ENCODE data around the gene B9D2. TPM values are rescaled to one million over a fixed set of nuclear protein-coding genes. Genes with fewer than 3 reads are reported as not detected.
A peak's percentile ranks its signal among the peaks of the same experiment; 100 is the strongest.
"Not testable (repeated sequence)": the region's sequence is repeated elsewhere in the genome, so short reads cannot be mapped to it uniquely, and the experiment has no call there.

The B9D2 gene
- total RNA-seq, 1 donor from 2014 or later = 7.4 TPM

DNA sequence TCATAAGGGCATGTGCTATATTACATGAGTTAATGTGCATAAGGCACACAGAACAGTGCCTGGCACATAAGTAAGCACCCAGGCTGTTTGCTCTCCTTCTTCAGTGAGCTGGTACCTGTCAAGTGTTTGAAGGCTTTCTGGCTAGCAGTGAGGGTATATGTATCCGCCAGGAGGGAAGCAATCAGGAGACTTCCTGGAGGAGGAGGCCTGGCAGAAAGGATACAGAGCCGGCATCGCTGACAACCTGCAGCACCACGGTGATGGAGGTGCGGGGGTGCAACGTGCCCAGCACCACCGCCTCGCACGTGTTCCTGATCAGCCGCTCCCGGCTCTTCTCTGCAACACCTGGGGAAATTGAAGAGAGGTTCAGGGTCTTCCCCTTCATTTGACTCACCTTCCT is 27.7 kb upstream of the B9D2 start:
- DNase-seq (ENCODE audit: low read depth, low spot score) = no peak

DNA sequence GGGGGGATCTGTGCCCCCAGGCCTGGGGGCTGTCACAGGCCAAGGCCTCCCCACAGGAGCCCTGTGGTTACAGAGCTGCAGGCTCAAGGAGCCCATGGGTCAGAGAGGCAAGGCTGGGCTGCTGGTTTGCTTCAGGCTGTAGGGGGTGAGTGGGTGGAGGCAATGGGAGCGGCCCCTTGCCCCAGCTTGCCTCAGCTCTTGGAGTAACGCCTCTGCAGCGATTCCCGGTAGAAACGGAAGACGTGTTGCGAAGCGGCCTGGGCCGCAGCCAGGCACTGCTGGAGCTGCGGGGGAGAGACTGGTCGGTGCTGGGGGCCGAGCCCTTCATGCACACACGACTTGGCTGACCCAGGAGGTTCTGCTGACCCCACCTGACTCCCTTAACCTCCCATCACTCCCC is 22.5 kb upstream of the B9D2 start:
- no peak for DNase-seq (ENCODE audit: low read depth, low spot score)

DNA sequence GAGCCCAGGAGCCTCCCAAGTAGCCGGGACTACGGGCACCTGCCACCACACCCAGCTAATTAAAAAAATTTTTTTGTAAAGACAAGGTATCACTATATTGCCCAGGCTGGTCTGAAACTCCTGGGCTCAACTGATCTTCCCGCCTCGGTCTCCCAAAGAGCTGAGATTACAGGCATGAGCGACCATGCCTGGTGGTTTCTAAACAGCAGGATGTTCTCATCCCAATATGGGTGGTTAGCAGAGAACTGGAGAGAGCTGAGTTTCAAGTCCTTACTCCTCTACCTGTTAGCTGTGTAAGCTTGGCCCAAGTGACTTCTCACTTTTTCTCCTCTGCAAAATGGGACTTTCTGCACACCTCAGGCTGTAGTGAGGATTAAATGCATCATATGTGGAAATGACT is 20.4 kb upstream of the B9D2 start:
- DNase-seq (ENCODE audit: low read depth, low spot score) = no peak

DNA sequence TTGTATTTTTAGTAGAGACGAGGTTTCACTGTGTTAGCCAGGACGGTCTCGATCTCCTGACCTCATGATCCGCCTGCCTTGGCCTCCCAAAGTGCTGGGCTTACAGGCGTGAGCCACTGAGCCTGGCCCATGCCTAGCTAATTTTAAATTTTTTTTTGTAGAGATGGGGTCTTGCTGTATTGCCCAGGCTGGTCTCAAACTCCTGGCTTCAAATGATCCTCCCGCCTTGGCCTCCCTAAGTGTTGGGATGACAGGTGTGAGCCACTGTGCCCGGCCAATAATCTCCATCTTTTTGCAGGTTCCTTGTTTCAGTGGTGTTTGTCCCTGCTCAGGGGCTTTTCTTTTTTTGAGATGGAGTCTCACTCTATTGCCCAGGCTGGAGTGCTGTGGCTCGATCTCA is 17.6 kb upstream of the B9D2 start:
- DNase-seq (ENCODE audit: low read depth, low spot score) = not testable (repeated sequence)

DNA sequence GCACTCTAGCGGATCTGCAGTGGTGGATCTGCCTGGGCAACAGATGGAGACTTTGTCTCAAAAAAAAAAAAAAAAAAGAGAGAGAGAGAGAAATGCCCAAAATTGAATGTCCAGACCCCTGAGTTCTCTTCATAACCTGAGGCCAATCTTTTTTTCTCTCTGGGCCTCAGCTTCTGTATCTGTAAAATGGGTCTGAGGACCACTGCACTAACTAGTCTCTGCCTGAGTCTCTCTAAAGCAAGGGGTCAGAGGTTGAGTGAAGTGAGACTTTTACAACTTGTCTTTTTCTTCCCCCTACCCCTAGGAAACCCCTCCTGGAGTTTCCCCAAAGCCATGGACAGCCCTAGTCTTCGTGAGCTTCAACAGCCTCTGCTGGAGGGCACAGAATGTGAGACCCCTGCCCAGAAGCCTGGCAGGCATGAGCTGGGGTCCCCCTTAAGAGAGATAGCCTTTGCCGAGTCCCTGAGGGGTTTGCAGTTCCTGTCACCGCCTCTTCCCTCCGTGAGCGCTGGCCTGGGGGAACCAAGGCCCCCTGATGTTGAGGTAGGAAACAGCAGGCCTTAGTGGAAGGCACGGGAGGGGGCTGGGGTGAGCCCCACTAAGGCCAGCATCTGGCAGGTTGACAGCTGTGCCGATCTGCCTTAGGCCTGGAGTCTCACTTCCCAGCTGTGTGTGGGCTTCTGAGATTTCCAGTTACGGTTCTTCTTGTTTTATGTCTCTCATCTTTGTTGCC is 14.2 kb upstream of the B9D2 start:
- no peak for DNase-seq (ENCODE audit: low read depth, low spot score)

DNA sequence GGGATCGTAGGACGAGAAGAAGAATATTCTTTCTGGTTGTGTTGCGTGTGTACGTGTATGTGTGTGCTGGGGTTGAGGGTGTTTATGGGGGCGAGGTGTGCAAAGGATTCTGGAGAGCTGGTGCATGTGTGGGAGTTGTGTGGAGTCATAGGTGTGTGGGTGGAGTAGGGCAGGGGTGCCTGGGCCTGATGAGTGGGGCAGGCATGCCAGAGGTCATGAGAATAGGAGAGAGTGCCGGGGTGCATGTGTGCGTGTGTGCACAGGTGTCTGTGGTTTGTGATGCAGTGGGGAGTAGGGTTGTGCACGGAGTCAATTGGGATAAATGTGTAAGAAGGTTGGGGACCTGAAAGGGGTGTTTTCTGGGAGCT is 13.0 kb upstream of the B9D2 start:
- no peak for DNase-seq (ENCODE audit: low read depth, low spot score)

DNA sequence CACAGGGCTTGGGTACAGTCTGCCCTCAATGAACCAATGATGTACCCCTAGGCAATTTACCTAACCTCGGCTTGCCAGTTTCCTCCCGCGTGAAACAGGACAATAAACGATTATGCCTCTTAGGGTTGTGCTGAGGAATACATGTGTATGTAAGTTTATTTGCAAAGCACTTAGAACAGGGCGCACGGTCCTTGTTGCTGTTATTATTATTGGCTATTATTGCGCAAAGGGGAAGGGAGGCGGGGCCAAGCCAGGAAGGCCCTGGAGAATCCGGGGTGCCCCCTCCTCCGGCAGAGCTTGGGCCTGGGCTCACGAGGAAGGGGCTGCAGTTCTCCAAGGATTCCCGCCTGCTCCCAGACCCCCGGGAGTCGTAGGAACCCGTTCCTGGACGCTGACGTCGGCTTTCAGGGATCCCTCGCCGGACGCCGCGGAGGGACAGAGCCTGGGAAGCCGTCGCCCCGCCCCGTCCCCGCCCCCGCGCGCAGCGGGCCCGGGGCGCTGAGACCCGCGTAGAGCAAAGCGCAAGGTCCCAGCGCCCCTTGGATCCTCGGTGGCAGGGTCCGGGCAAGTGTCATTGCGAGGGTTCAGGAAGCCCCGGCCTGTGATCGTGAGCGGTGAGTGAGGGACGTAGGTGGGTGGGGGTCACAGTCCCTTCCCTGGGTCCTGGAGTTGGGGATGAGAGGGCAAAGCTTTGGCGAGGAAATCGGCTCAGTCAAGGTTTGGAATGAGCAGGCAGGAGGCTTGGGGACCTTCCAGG is 12.5 kb upstream of the B9D2 start, which contains the start of gene TMEM91:
TMEM91 (plus strand) TSS at position 293 of the 757 bp plus-strand sequence. CDS start 1,777 bp downstream, outside the sequence.
- no peak for DNase-seq (ENCODE audit: low read depth, low spot score)

DNA sequence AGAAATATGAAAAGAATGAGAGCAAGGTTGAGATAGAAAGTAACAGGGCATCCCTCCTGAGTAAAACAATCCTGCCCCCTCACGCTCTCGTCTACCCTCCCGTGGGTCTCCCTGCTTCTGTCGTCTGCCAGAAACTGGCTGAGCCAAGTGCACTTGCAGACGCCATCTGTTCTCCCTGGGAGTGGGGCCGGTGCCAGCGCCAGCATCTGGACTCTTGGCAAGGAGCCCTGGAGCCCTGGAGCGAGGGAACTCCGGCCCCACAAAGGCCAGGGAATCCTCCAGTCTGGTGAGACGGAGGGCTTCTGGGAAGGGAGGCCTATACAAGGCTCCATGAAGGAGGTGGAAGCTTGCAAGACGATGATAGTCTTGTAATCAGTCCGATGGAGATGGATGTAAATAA is 10.0 kb upstream of the B9D2 start:
- peak; percentile 68 for DNase-seq (ENCODE audit: low read depth, low spot score)

DNA sequence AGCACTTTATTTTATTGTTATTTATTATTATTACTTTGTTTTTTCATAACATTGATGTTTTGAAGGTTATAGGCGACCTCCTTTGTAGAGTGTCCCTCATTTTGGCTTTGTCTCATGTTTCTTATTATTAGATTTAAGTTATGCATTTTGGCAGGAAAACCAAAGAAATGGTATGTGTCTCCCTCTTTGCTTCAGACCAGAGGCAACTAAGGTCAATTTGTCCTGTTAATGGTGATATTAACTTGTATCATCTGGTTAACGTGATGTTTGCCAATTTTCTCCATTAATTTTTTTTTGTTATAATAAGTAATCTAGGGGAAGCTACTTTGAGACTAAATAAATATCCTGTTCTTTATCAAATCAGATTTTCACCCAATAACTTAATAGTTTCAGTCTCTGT is 8.6 kb upstream of the B9D2 start:
- no peak for DNase-seq (ENCODE audit: low read depth, low spot score)

DNA sequence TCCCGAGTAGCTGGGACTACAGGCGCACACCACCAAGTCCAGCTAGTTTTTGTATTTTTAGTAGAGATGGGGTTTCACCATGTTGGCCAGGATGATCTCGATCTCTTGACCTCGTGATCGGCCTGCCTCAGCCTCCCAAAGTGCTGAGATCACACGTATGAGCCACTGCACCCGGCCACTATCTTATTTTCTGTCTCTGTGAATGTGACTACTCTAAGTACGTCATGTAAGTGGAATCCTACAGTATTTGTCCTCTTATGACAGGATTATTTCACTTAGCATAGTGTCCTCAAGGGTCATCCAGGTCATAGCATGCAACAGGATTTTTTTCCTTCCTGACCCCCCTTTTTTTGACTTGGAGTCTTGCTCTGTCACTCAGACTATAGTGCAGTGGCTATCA is 7.6 kb upstream of the B9D2 start:
- DNase-seq (ENCODE audit: low read depth, low spot score) = no peak

DNA sequence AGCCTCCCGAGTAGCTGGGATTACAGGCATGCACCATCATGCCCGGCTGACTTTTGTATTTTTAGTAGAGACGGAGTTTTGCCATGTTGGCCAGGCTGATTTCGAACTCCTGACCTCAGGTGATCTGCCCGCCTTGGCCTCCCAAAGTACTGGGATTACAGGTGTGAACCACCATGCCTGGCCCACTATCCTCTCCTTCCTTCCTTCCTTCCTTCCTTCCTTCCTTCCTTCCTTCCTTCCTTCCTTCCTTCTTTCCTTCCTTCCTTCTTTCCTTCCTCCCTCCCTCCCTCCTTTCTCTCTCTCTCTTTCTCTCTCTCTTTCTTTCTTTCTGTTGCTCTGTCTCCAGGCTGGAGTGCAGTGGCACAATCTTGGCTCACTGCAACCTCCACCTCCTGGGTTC is 7.2 kb upstream of the B9D2 start:
- DNase-seq (ENCODE audit: low read depth, low spot score) = not testable (repeated sequence)

DNA sequence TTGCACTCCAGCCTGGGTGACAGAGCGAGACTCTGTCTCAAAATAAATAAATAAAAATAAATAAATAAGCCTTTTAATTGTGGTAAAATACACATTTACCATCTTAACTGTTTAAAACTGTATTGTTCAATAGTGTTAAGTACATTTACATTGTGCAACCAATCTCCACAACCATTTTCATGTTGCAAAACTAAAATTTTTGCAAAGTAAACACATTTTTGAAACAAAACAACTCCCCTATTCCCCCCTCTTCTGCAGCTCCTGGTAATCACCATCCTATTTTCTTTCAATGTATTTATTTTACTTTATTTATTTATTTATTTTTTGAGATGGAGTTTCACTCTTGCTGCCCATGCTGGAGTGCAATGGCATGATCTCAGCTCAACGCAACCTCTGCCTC is 5.8 kb upstream of the B9D2 start:
- DNase-seq (ENCODE audit: low read depth, low spot score) = no peak

DNA sequence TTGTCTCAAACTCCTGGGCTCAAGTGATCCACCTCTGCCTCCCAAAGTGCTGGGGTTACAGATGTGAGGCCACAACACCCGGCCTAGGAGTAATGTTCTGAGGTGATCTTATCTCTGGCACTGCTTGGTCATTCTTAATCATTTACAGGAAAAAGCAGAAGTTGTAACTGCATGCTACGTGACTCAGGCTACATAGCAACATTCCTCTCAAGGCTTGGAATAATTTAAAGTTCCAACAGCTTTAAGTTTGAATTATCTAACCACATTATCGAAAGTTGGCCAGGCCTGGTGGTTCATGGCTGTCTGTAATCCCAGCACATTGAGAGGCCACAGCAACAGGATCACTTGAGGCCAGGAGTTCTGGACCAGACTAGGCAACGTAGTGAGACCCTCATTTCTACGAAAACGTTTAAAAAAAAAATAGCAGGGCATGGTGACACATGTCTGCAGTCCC is 3.9 kb upstream of the B9D2 start:
- DNase-seq (ENCODE audit: low read depth, low spot score) = peak; percentile 61

DNA sequence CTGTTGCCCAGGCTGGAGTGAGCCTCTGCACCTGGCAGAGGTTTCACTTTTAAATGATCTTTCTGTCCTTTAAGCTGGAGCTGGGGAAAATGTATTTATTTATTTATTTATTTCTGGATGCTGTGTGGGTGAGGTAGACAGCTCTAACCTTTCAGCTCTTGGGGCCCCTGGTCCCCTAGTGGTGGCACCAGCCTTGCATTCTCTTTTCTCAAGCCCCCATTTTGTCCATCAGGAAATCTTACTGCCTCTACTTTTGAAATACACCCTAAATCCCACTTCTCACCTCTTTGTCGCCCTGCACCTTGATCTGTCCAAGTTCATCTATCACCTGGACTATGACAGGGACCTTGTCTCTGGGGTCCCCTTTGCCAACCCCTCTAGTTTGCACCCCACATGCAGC is 2.1 kb upstream of the B9D2 start:
- no peak for DNase-seq (ENCODE audit: low read depth, low spot score)

DNA sequence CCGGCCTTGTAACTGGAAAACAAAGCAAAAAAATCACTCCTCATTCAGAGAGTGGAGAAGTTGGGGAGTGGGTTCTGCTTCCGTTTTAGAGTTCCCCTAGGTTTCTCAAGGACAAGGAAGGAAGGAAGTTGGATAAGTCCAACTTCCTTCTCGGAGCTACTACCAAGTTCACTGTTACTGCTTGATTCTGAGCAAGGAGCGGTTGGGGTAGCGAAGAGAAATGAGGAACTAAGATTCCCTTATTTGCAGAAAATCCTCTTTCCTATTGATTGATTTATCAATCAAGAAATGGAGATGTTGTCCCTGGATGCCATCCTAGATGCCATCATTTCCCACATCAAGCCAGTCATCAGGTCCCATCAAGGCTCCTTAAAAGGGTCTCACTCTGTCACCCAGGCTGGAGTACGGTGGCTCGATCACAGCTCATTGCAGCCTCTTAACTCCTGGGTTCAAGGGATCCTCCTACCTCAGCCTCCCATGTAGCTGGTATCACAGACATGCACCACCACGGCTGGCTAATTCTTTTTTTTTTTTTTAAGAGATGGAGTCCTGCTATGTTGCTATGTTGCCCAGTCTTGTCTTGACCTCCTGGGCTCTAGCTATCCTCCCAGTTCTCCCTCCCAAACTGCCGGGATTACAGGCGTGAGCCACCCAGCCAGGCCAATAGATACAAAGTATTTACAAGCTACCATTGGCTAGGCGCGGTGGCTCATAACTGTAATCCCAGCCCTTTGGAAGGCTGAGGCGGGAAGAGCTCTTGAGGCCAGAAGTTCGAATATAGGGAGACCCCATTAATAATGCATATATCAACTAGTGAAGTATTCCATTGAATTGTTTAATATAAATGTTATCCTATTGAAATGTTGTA is 809 bp upstream of the B9D2 start:
- no peak for DNase-seq (ENCODE audit: low read depth, low spot score)

DNA sequence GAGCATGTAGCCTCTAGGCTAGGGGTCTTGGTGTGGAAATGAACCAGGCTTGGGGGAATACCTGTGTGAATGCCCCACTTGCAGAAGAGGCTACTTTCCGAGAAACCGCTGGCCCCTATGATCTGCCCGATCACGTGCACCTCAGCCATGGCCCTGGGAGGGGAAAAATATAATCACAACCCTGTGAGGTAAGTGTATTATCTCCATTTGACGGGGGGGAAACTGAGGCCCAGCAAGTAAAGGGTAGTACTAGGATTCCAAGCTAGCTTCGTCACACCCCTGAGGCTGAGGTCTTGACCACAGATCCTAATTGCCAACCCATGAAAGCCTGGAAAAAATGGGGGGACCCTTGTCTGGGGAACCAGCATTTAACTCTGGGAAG is 587 bp downstream of the B9D2 start:
- no peak for DNase-seq (ENCODE audit: low read depth, low spot score)

DNA sequence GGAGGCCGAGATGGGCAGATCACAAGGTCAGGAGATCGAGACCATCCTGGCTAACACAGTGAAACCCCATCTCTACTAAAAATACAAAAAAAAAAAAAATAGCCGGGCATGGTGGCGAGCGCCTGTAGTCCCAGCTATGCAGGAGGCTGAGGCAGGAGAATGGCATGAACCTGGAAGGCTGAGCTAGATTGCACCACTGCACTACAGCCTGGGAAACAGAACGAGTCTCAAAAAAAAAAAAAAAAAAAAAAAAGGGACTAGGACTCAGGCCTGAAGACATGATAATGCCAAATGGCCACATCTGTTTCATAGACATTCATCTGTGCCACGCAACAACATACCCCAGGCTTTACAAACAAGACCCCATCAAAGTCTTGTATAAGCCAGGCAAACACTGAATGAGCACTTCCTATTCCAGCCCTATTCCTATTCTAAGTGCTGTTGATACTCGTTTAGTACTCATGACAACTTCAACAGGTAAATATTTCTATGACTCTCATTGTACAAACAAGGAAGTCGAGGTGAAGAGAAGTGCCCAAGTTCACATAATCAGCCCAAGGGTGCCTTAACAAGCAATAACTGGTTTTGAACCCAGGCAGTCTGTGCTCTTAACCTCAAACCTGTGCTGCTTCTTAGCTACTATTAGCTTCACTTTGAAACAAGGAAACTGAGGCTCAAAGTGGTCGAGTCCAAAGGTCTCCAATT is 1.7 kb downstream of the B9D2 start:
- DNase-seq (ENCODE audit: low read depth, low spot score) = no peak

DNA sequence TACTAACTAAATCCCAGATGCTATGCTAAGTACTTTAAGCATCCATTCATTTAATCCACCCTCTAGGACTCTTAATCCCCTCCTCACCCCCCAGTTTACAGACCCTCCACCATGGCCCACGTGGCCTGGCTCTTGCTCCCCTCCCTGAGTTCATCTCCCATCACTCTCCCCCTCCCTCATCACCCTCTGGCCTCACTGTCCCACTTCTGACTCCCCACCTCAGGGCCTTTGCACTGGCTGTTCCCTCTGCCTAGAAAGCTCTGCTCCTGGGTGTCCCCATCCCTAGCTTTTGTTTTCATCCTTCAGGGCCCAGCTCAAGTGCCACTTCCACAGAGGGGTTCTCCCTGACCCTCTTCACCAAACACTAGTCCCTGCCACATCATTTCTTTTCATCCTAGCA is 4.2 kb downstream of the B9D2 start:
- no peak for DNase-seq (ENCODE audit: low read depth, low spot score)

DNA sequence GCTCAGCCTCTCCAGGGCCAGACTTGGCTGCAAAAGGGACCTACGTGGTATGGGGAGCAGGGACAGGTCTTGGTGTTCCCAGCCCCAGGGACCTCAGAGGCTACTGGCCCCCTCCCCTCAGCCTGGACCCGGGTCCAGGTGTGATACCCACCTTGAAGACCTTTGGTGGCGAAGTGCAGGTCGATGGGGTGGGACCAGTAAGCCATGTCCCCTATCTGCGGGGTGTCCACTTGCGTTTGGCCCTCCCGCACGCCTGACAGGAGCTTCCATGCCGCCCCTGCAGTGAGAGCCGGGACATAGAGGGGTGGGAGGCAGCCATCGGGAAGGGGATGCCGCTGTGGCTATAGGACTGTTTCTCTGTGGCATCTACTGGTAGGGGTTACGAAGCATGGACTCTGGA is 6.2 kb downstream of the B9D2 start:
- no peak for DNase-seq (ENCODE audit: low read depth, low spot score)

DNA sequence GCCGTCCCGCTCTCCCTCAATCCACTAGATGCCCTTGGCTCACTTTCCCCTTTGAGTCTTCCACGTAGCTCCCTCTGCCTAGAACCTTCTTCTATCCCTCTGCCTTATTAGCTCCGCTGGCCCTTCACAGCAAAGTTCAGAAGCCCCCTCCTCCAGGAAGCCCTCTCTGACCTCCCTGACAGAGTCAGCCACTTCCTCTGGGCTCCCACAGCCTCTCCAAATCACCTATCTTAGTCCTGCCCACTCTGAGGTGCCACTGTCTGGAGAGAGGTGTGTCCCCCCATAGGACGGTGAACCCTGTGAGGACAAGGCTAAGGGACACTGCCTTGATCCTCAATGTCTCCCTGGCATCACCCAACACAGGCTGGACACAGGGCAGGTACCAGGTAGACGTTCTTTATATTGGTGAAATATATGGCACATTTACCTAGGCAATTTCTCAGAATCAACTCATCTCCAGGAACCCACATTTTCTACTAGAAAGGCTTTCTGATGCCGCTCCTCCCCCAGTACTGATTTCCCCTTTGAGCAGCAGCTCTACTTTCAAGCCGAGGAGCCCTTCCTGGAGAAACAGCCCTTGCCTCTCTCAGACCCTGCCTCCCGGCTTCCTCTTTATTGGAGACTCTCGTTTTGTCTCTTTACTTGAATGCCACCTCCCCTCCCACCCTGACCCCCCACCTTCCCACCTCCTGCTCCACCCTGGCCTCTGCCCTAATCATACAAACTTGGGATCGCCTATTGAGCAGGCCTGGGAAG is 6.8 kb downstream of the B9D2 start:
- no peak for DNase-seq (ENCODE audit: low read depth, low spot score)

DNA sequence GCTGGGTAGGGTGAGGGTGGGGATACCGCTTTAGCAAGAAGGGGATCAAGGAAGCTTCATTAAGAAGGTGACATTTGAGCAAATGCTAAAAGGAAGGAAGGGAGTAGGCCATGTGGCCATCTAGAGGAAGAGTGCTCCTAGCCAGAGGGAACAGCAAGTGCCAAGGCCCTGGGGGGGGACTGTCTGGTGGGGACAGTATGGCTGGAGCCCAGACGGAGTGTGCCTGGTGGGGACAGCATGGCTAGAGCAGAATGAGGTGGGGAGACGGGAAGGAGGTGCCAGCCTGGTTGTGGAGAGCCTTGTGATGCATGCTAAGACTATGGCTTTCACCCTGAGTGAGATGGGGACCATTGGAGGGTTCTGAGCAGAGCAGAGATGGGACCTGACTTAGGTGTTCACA is 8.1 kb downstream of the B9D2 start:
- no peak for DNase-seq (ENCODE audit: low read depth, low spot score)
